ENCODE measurements around the gene SLC43A2. TPM values are rescaled to one million over a fixed set of nuclear protein-coding genes. Genes with fewer than 3 reads are reported as not detected.

Gene SLC43A2
- polyA plus RNA-seq = 1.2 and 1.3 TPM in 2 replicates

DNA sequence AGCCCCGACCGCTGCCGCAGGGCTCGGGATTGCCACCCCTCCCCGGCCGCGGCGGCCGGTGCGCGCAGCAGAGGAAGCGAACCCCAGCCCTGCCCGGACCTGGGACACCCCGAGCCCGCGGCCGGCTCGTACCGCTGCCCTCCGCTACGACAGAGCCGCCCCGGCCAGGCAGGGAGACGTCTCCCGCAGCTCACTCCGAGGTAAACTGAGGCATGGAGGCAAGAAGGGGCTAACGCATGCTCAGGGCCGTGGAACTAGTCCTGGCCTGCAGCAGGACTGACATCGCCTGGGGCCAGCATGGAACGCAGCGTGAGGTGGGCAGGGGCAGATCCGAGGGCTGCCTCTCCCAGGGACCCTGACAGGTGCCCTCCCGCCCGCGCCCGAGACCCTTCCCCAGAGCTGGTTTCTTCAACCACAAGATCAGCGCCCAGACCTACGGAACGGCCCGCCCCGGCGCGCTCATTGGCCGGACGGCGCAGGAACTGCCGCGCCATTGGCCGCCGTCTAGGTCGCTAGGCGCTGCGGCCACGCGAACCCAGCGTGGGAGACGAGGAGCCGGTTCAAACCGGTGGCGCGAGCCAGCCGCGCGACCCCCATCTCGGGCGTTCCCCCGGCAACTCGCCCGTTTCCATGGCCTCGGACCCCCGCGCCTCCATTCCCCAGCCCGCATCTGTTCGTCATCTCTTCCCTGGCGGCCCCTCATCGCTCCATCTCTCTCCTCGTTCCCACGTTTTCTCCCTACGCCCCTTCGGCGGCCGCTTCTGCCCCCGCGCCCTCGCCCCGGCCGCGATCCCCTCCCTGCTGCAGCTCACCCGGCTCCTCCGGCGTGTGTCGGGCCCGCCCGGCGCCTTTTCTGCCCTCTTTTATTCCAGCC, at the start of gene SLC43A2:
SLC43A2 (minus strand) TSS at position 853 of the 874 bp plus-strand sequence. CDS start 960 bp downstream, outside the sequence.

DNA sequence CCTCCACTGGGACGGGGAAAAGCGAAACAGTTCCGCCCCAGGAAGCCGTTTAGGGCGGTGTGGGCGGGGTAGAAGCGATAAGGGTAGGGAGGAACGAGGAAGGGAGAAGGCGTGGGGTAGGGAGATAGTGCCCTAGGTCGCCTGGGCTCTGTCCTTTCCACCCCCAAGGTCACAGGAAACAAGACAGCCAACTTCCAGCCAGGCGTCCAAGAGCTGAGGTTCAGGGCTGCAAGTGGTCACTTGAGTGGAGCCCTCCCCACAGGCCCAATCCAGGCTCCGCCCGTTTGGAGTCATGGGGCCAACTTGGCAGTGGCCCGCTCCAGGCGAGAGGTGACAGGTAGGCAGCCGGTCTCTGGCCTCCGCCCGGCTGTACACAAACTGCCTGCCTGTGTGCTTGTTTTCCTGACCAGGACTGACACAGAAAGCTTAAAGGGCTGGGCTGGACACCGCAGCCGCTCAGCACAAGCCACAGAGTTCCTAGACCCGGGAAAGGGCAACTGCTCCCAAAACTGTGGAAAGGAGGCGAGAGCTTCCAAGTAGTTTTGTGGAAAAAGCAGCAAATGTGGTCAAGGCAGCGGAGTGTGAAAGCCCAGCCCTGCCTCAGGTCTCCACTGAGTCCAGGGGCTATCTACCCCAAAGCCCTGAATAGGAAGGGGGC, 21.3 kb upstream of the SLC43A2 start, which contains the start of gene RILP:
RILP (minus strand) TSS at position 23 of the 658 bp plus-strand sequence. CDS start 62 bp downstream, outside the sequence.

DNA sequence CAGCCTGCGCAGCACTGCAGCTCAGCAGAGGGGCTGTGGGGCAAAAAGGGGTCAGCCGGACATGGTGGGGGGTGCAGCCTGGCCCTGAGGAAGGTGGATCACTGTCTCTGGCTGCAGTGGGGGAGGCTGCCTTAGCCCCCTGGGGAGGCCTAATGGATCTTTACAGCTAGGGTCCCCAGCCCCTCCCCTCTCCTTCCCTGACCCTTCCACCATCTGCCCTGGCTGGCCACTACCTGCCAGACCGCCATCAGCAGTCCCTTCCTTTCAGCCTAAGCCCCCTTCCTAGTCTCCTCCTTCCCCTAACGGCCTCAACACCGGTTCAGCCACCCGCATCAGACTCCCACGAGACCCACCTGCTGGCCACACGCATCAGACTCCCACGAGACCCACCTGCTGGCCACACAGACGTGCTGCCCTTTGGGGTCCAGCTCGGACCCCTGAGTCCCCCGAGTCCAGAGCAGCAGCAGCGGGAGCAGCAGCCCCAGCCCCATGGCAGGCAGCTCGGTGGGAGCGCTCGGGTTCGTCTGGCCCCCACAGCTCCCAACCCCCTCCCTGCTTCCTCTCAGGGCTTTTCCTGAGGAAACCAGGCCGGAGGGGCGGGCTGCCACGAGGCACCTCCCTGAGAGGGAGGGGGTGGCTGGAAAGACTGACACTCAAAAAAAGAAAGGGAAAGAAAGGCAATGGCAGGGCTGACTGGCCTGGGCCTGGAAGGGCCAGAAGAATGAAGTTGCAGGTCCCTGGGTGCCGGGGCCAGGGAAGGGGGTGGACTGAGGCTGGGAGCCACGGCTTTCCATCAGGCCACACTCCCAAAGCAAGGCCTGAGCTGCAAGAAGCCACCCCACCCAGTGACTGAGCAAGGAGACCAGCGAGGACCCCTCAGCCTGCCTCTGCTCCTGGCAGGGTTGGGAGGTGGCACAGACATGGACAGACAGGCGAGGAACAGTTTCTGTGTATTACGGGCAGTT, 16.9 kb upstream of the SLC43A2 start, which contains the start of gene SCARF1:
SCARF1 (minus strand) TSS at position 526 of the 965 bp plus-strand sequence; CDS start at position 491, 35 bp downstream.

Other genes with a start within 250 kb of the SLC43A2 start
- 1,296 and 1,551 TPM in 2 replicates for gene YWHAE, start 228.6 kb downstream of the SLC43A2 start, polyA plus RNA-seq
- gene CRK, start 172.6 kb downstream of the SLC43A2 start, polyA plus RNA-seq = 32.6 and 45.8 TPM in 2 replicates
- 0.26 TPM in 1 of 2 replicates, not detected in the other for gene MYO1C, start 136.1 kb downstream of the SLC43A2 start, polyA plus RNA-seq
- gene INPP5K, start 112.2 kb downstream of the SLC43A2 start, polyA plus RNA-seq = 5.1 and 7.9 TPM in 2 replicates
- 32.5 and 35.9 TPM in 2 replicates for gene PITPNA, start 66.0 kb downstream of the SLC43A2 start, polyA plus RNA-seq
- 0.31 and 0.45 TPM in 2 replicates for gene SCARF1, start 16.9 kb upstream of the SLC43A2 start, polyA plus RNA-seq
- gene RILP, start 21.0 kb upstream of the SLC43A2 start, polyA plus RNA-seq = 11.1 and 20.5 TPM in 2 replicates
- 135 and 164 TPM in 2 replicates for gene PRPF8, start 56.0 kb upstream of the SLC43A2 start, polyA plus RNA-seq
- gene TLCD2, start 81.5 kb upstream of the SLC43A2 start, polyA plus RNA-seq = 0.06 and 0.22 TPM in 2 replicates
- not detected in 2 replicates for gene WDR81, start 95.9 kb upstream of the SLC43A2 start, polyA plus RNA-seq
- gene SERPINF2, start 114.0 kb upstream of the SLC43A2 start, polyA plus RNA-seq = not detected in 2 replicates
- 5.6 and 32.9 TPM in 2 replicates for gene SERPINF1, start 133.2 kb upstream of the SLC43A2 start, polyA plus RNA-seq
- gene SMYD4, start 201.1 kb upstream of the SLC43A2 start, polyA plus RNA-seq = 2.8 and 3.3 TPM in 2 replicates
- 29.7 and 35.8 TPM in 2 replicates for gene RPA1, start 201.2 kb upstream of the SLC43A2 start, polyA plus RNA-seq

All from Purkinje cell (primary cell).